ENCODE results near the gene SPACA9.

Gene SPACA9

GRCh38 chr9:132864277-132864676 is 14.4 kb upstream of the SPACA9 start:
- DNase-seq, result no peak

GRCh38 chr9:132864691-132865090 is 14.0 kb upstream of the SPACA9 start:
- no peak for DNase-seq

- no peak for DNase-seq
These were observed 11.8 kb upstream of the SPACA9 start for GRCh38 chr9:132866898-132867297.

- DNase-seq, result no peak
These were observed 9.4 kb upstream of the SPACA9 start for GRCh38 chr9:132869266-132869665.

- DNase-seq, result no peak
These were observed 5.3 kb upstream of the SPACA9 start for GRCh38 chr9:132873403-132873802.

- no peak for DNase-seq
These were observed 3.5 kb upstream of the SPACA9 start for GRCh38 chr9:132875159-132875558.

GRCh38 chr9:132876849-132877248 is 1.8 kb upstream of the SPACA9 start:
- no peak for DNase-seq

- no peak for DNase-seq
These were observed 1.3 kb upstream of the SPACA9 start for GRCh38 chr9:132877458-132877823.

GRCh38 chr9:132877824-132878694 is 639 bp upstream of the SPACA9 start, which contains the start of gene AK8:
Gene AK8, minus strand, starts transcription at chr9:132878284. Its CDS starts 29 bp downstream, at chr9:132878255.
- DNase-seq, result peak; percentile 78

GRCh38 chr9:132879457-132880323 is 992 bp downstream of the SPACA9 start:
- DNase-seq, result no peak

GRCh38 chr9:132880324-132880661 is 1.6 kb downstream of the SPACA9 start:
- no peak for DNase-seq

GRCh38 chr9:132881826-132882225 is 3.1 kb downstream of the SPACA9 start:
- DNase-seq, result no peak

- DNase-seq, result no peak
These were observed 3.9 kb downstream of the SPACA9 start for GRCh38 chr9:132882616-132883015.

GRCh38 chr9:132883349-132884294 is 4.9 kb downstream of the SPACA9 start:
- DNase-seq, result no peak

- DNase-seq, result no peak
These were observed 7.1 kb downstream of the SPACA9 start for GRCh38 chr9:132885720-132886333.

- no peak for DNase-seq
These were observed 7.6 kb downstream of the SPACA9 start for GRCh38 chr9:132886334-132886725.

- no peak for DNase-seq
These were observed 8.8 kb downstream of the SPACA9 start for GRCh38 chr9:132887181-132888120.

- DNase-seq, result no peak
These were observed 9.5 kb downstream of the SPACA9 start for GRCh38 chr9:132888151-132888550.

GRCh38 chr9:132892400-132892799 is 13.7 kb downstream of the SPACA9 start:
- no peak for DNase-seq

GRCh38 chr9:132894346-132894745 is 15.6 kb downstream of the SPACA9 start:
- no peak for DNase-seq

Data from stimulated activated CD4-positive, alpha-beta T cell treated with anti-CD3 and anti-CD28 coated beads, Interleukin-4, amount 100 ng/mL, for 1 hour (primary cell).